SK-N-SH (cell line): ENCODE data around the gene PLCL2. TPM values are rescaled to one million over a fixed set of nuclear protein-coding genes. Genes with fewer than 3 reads are reported as not detected.

Source experiments
- CTCF ChIA-PET: fragments of 300-600, 350-600 bp; formaldehyde crosslinking; extraction: SDS; loops from one replicate; lab custom pipeline; 2021; lab: Yijun Ruan, JAX
- POLR2A ChIA-PET: fragments of 350-600 bp; sonication (Branson Sonifier 250); formaldehyde crosslinking; extraction: SDS; loops from one replicate; lab custom pipeline; 2020; ENCODE audit warnings: antibody characterized with exemption, inconsistent platforms; lab: Yijun Ruan, JAX
- DNase-seq: peaks from one replicate; pipeline ENCODE4 v3.0.0; 2012
- H2AFZ ChIP-seq: fragments of 200-600 bp; sonication (generic); 2 replicates; pipeline ENCODE4 v1.8.1; 2016; ENCODE audit warnings: antibody characterized with exemption, mild to moderate bottlenecking, low read depth
- H3F3A ChIP-seq: fragments of 200-600 bp; sonication (generic); replicated peaks from 2 replicates; pipeline ENCODE3; 2016; ENCODE audit warnings: antibody characterized with exemption, mild to moderate bottlenecking; ENCODE audit not compliant: insufficient read depth
- H3K27ac ChIP-seq, 2 experiments: fragments of 200-500 bp in 1 of 2; fragments of 200-600 bp in 1 of 2; sonication (Bioruptor generic) in 1 of 2; sonication (generic), shearing (Covaris generic) in 1 of 2; 2 replicates each; pipeline versions ENCODE4 v1.5.1 to v1.6.1; 2014 to 2016; ENCODE audit warnings: low read depth in 2 of 2, inconsistent platforms in 1 of 2, low read length in 1 of 2, mild to moderate bottlenecking in 1 of 2, mixed read lengths in 1 of 2
- H3K27me3 ChIP-seq: fragments of 200-600 bp; sonication (generic), shearing (Covaris generic); 2 replicates; pipeline ENCODE4 v1.6.1; 2016; ENCODE audit warnings: mixed run types; ENCODE audit not compliant: insufficient read depth
- H3K36me3 ChIP-seq, 2 experiments: fragments of 200-500 bp in 1 of 2; fragments of 200-600 bp in 1 of 2; sonication (Bioruptor generic) in 1 of 2; sonication (generic) in 1 of 2; replicated peaks in 1 of 2; 2 replicates each; pipeline versions ENCODE3 to v1.5.1; 2014 to 2016; ENCODE audit warnings: low read length in 1 of 2, mild to moderate bottlenecking in 1 of 2; ENCODE audit not compliant: insufficient read depth in 2 of 2, control insufficient read depth in 1 of 2
- H3K4me1 ChIP-seq, 2 experiments: fragments of 200-500 bp in 1 of 2; fragments of 200-600 bp in 1 of 2; sonication (Bioruptor generic) in 1 of 2; sonication (generic), shearing (Covaris generic) in 1 of 2; 2 replicates each; pipeline versions ENCODE4 v1.5.1 to v1.6.1; 2014 to 2016; ENCODE audit warnings: low read depth in 1 of 2, low read length in 1 of 2, mixed run types in 1 of 2; ENCODE audit not compliant: insufficient read depth in 2 of 2, control insufficient read depth in 1 of 2
- H3K4me2 ChIP-seq: fragments of 200-600 bp; sonication (generic), shearing (Covaris generic); 2 replicates; pipeline ENCODE4 v1.6.1; 2017; ENCODE audit warnings: mixed run types
- H3K4me3 ChIP-seq, 2 experiments: fragments of 200-500 bp in 1 of 2; fragments of 200-600 bp in 1 of 2; sonication (Bioruptor generic) in 1 of 2; sonication (generic), shearing (Covaris generic) in 1 of 2; 2 replicates each; pipeline versions ENCODE4 v1.5.1 to v1.8.1; 2014 to 2016; ENCODE audit warnings: low read depth in 2 of 2, inconsistent platforms in 1 of 2, low read length in 1 of 2, mild to moderate bottlenecking in 1 of 2, mixed read lengths in 1 of 2, moderate library complexity in 1 of 2
- H3K79me2 ChIP-seq: fragments of 200-600 bp; sonication (generic); 2 replicates; pipeline ENCODE4 v1.8.1; 2017; ENCODE audit warnings: mild to moderate bottlenecking; ENCODE audit not compliant: insufficient read depth
- H3K9ac ChIP-seq: fragments of 200-600 bp; sonication (generic); 2 replicates; pipeline ENCODE4 v1.6.1; 2017; ENCODE audit warnings: mixed run types
- H3K9me2 ChIP-seq: fragments of 200-600 bp; sonication (generic); 2 replicates; pipeline ENCODE4 v1.6.1; 2017; ENCODE audit warnings: mixed run types
- H3K9me3 ChIP-seq: fragments of 200-600 bp; sonication (generic); 2 replicates; pipeline ENCODE4 v1.6.1; 2017; ENCODE audit warnings: mixed run types, mild to moderate bottlenecking, moderate library complexity
- H4K20me1 ChIP-seq: fragments of 200-600 bp; sonication (generic); 2 replicates; pipeline ENCODE4 v1.6.1; 2017; ENCODE audit warnings: mild to moderate bottlenecking, mixed run types; ENCODE audit not compliant: insufficient read depth
- CHD2 ChIP-seq: fragments of 150-350 bp; IDR thresholded peaks from 2 replicates; pipeline ENCODE4 v1.6.1; 2018; ENCODE audit warnings: low read length; ENCODE audit not compliant: partially characterized antibody
- ELF1 ChIP-seq: IDR thresholded peaks from 2 replicates; pipeline ENCODE4 v1.4.0; 2012
- EP300 ChIP-seq, 2 experiments: IDR thresholded peaks; 2 replicates each; pipeline versions ENCODE4 v1.4.0 to v1.6.1; 2012; ENCODE audit warnings: borderline replicate concordance in 1 of 2, low read depth in 1 of 2, low read length in 1 of 2
- FOXM1 ChIP-seq: IDR thresholded peaks from 2 replicates; pipeline ENCODE4 v1.4.0; 2012; ENCODE audit warnings: low read depth, mild to moderate bottlenecking
- MXI1 ChIP-seq: IDR thresholded peaks from 2 replicates; pipeline ENCODE4 v1.6.1; 2012; ENCODE audit warnings: mild to moderate bottlenecking, low read depth, low read length, improper control_type of control experiment
- REST ChIP-seq: IDR thresholded peaks from 2 replicates; pipeline ENCODE4 v1.6.1; 2012; ENCODE audit warnings: mild to moderate bottlenecking, low read depth, low read length, moderate library complexity
- SMC3 ChIP-seq: IDR thresholded peaks from 2 replicates; pipeline ENCODE4 v1.6.1; 2012; ENCODE audit warnings: low read depth, low read length, improper control_type of control experiment
- YY1 ChIP-seq: IDR thresholded peaks from 2 replicates; pipeline ENCODE4 v1.4.0; 2012; ENCODE audit warnings: low read depth, mild to moderate bottlenecking
- WGBS: methylation state at CpG from one replicate; pipeline ENCODE4 v1.1.6; 2017; ENCODE audit warnings: low lambda C conversion rate; 5-methylcytosine and 5-hydroxymethylcytosine counted together
- polyA plus RNA-seq, 3 experiments: library from polyadenylated mRNA; depleted of rRNA; stranded (reverse); fragments of >200 nt; gene quantifications; 2 replicates each; pipeline ENCODE4 v1.2.3, GENCODE V29; 2012
- TF ChIP-seq, protein P1 (sequence below): IDR thresholded peaks from 2 replicates; pipeline ENCODE4; 2012
- TF ChIP-seq, protein P2 (sequence below): fragments of 200-600 bp; sonication (generic); IDR thresholded peaks from 2 replicates; pipeline ENCODE4 v1.6.1; 2017; ENCODE audit warnings: antibody characterized with exemption, mild to moderate bottlenecking, moderate library complexity

The PLCL2 gene
- polyA plus RNA-seq, 1 of the 3 experiments (the other 2 are of a cell fraction), result 0.85 TPM

GRCh38 chr3:16937326-16937845, 52.6 kb downstream of the PLCL2 start:
- no peak overlapping the region for H3K9ac ChIP-seq
- no peak overlapping the region for H3K4me3 ChIP-seq
- no peaks in the 10 kb centered on the region for H3K9me2 ChIP-seq
- H3K27ac ChIP-seq, result no peak overlapping the region
- H3K4me1 ChIP-seq, result peaks cover 0 to 10% of the 10 kb centered on the region in 2 experiments; a peak in 2 of 4 replicates
- H3K9me3 ChIP-seq, result no peaks in the 10 kb centered on the region
- no peak for DNase-seq
- H3K79me2 ChIP-seq, result no peaks in the 10 kb centered on the region
- no peaks in the 10 kb centered on the region for H3K36me3 ChIP-seq
- no peaks in the 10 kb centered on the region for H4K20me1 ChIP-seq
- CTCF ChIA-PET, result interaction anchor here (1.5 kb wide), 1 partner anchor 53 kb away, joined by 3 read pairs; no protein-coding TSS in a partner anchor
- TF ChIP-seq YY1, result no peak
- TF ChIP-seq, protein P1, sequence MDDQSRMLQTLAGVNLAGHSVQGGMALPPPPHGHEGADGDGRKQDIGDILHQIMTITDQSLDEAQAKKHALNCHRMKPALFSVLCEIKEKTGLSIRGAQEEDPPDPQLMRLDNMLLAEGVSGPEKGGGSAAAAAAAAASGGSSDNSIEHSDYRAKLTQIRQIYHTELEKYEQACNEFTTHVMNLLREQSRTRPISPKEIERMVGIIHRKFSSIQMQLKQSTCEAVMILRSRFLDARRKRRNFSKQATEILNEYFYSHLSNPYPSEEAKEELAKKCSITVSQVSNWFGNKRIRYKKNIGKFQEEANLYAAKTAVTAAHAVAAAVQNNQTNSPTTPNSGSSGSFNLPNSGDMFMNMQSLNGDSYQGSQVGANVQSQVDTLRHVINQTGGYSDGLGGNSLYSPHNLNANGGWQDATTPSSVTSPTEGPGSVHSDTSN, result no peak
- TF ChIP-seq, protein P2, sequence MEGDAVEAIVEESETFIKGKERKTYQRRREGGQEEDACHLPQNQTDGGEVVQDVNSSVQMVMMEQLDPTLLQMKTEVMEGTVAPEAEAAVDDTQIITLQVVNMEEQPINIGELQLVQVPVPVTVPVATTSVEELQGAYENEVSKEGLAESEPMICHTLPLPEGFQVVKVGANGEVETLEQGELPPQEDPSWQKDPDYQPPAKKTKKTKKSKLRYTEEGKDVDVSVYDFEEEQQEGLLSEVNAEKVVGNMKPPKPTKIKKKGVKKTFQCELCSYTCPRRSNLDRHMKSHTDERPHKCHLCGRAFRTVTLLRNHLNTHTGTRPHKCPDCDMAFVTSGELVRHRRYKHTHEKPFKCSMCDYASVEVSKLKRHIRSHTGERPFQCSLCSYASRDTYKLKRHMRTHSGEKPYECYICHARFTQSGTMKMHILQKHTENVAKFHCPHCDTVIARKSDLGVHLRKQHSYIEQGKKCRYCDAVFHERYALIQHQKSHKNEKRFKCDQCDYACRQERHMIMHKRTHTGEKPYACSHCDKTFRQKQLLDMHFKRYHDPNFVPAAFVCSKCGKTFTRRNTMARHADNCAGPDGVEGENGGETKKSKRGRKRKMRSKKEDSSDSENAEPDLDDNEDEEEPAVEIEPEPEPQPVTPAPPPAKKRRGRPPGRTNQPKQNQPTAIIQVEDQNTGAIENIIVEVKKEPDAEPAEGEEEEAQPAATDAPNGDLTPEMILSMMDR, result no peak
- no peak for TF ChIP-seq FOXM1
- TF ChIP-seq SMC3, result no peak
- no peak for TF ChIP-seq ELF1
- TF ChIP-seq REST, result no peak
- no peak for TF ChIP-seq CHD2
- no peak for TF ChIP-seq MXI1
- no peak for TF ChIP-seq EP300 (IDR thresholded peaks at IDR 0.05; ENCODE audit: borderline replicate concordance in 1 of 2, low read depth in 1 of 2, low read length in 1 of 2)
- POLR2A ChIA-PET, result no interaction called here
- no peaks in the 10 kb centered on the region for H3F3A ChIP-seq
- no peaks in the 10 kb centered on the region for H3K27me3 ChIP-seq
- WGBS, result 92% methylated on average over 6 of the region's 6 CpGs
- H2AFZ ChIP-seq, result no peak overlapping the region
- no peak overlapping the region for H3K4me2 ChIP-seq
